Uterus (tissue), 4 donors: ENCODE measurements around the gene PKD2. TPM values are rescaled to one million over a fixed set of nuclear protein-coding genes. Genes with fewer than 3 reads are reported as not detected.
"Not testable (repeated sequence)": the region's sequence is repeated elsewhere in the genome, so short reads cannot be mapped to it uniquely, and the experiment has no call there.

Source experiments
- DNase-seq, 2 donors: peaks; one replicate each; pipeline ENCODE4 v3.0.0-alpha.2; 2019 to 2020
- H3K27ac ChIP-seq, 2 donors: fragments of 200-600 bp; sonication (generic); 1 replicate in 1 of 2; 2 replicates in 1 of 2; pipeline ENCODE4 v1.5.1; 2016 to 2018
- H3K27me3 ChIP-seq, 2 donors: fragments of 200-600 bp; sonication (generic); one replicate each; pipeline ENCODE4 v1.5.1; 2018 to 2019; ENCODE audit warnings: control low read depth in 1 of 2
- H3K36me3 ChIP-seq, 2 donors: fragments of 200-600 bp; sonication (generic); one replicate each; pipeline ENCODE4 v1.5.1; 2019; ENCODE audit warnings: control low read depth in 1 of 2
- H3K4me1 ChIP-seq, 2 donors: fragments of 200-600 bp; sonication (generic); one replicate each; pipeline ENCODE4 v1.5.1; 2018 to 2019; ENCODE audit warnings: control low read depth in 1 of 2
- H3K4me3 ChIP-seq, 2 donors: fragments of 200-600 bp; sonication (generic); 1 replicate in 1 of 2; 2 replicates in 1 of 2; pipeline ENCODE4 v1.5.1; 2018 to 2019; ENCODE audit warnings: mild to moderate bottlenecking in 1 of 2
- H3K9me3 ChIP-seq, 2 donors: fragments of 200-600 bp; sonication (generic); one replicate each; pipeline ENCODE4 v1.5.1; 2019; ENCODE audit warnings: control low read depth in 1 of 2
- CTCF ChIP-seq, 4 experiments: fragments of 200-600 bp in 2 of 4; fragments of 450-650 bp in 2 of 4; sonication (generic) in 2 of 4; IDR thresholded peaks; one replicate each; pipeline ENCODE4 v1.5.1; 2016 to 2019; ENCODE audit warnings: antibody characterized with exemption in 4 of 4, mild to moderate bottlenecking in 2 of 4, moderate library complexity in 1 of 4
- POLR2A ChIP-seq, 2 donors: fragments of 450-650 bp; IDR thresholded peaks; one replicate each; pipeline ENCODE4 v1.6.1; 2016; ENCODE audit warnings: antibody characterized with exemption in 2 of 2, mild to moderate bottlenecking in 1 of 2, moderate library complexity in 1 of 2
- intact Hi-C: fragments of 100-400 bp; cut with DNase I; formaldehyde crosslinking; loops from one replicate; pipeline ENCODE4 v1.15.1; 2023; ENCODE audit warnings: low total_unique reads
- total RNA-seq, 4 donors: library from RNA; depleted of rRNA in 3 of 4; stranded (reverse); fragments of >200 nt in 3 of 4; gene quantifications; one replicate each; pipeline versions ENCODE4 v1.1.0 to v1.2.4, GENCODE V29; 2014 to 2023
- donor health status: DM: yes; HTN: yes; CAD: no.

PKD2 gene
- total RNA-seq, 4 donors from 2014 or later = 129 to 190 (median 134) TPM

GRCh38 chr4:88101165-88101564 lies 93.7 kb downstream of the PKD2 start:
- TF ChIP-seq CTCF (IDR thresholded peaks at IDR 0.05) (no peak), POLR2A (IDR thresholded peaks at IDR 0.05) (no peak)
- Histone ChIP-seq H3K27me3 (no peaks in the 10 kb centered on the region), H3K36me3 (no peaks in the 10 kb centered on the region), H3K27ac (no peak overlapping the region), H3K4me1 (no peaks in the 10 kb centered on the region), H3K4me3 (no peak overlapping the region), H3K9me3 (no peaks in the 10 kb centered on the region)
- no peak for DNase-seq
- intact Hi-C loops = no loop called here

GRCh38 chr4:88102026-88102425 lies 94.6 kb downstream of the PKD2 start:
- no peak for TF ChIP-seq CTCF (IDR thresholded peaks at IDR 0.05)
- TF ChIP-seq POLR2A (IDR thresholded peaks at IDR 0.05) = no peak
- H3K9me3 ChIP-seq = no peaks in the 10 kb centered on the region
- no peaks in the 10 kb centered on the region for H3K4me1 ChIP-seq
- H3K27ac ChIP-seq = no peak overlapping the region
- H3K4me3 ChIP-seq = no peak overlapping the region
- H3K27me3 ChIP-seq = no peaks in the 10 kb centered on the region
- intact Hi-C loops = no loop called here
- no peak for DNase-seq
- H3K36me3 ChIP-seq = no peaks in the 10 kb centered on the region

- DNase-seq = no peak
- TF ChIP-seq POLR2A (IDR thresholded peaks at IDR 0.05) = no peak
- TF ChIP-seq CTCF (IDR thresholded peaks at IDR 0.05) = no peak
These were observed 97.6 kb downstream of the PKD2 start for GRCh38 chr4:88104902-88105610.

GRCh38 chr4:88106205-88106604 lies 98.8 kb downstream of the PKD2 start:
- Histone ChIP-seq H3K4me1 (peaks cover 0 to 5% of the 10 kb centered on the region in 2 donors), H3K27me3 (no peaks in the 10 kb centered on the region), H3K27ac (peak overlapping the region in 1 of 2 donors; percentile 28), H3K4me3 (no peak overlapping the region), H3K36me3 (no peaks in the 10 kb centered on the region), H3K9me3 (no peaks in the 10 kb centered on the region)
- intact Hi-C loops = no loop called here
- TF ChIP-seq POLR2A (IDR thresholded peaks at IDR 0.05) = no peak
- TF ChIP-seq CTCF (IDR thresholded peaks at IDR 0.05) = no peak
- no peak for DNase-seq

More at GRCh38 chr4:88104902-88105610, 97.6 kb downstream of the PKD2 start:
- no peaks in the 10 kb centered on the region for H3K36me3 ChIP-seq
- H3K27me3 ChIP-seq = no peaks in the 10 kb centered on the region
- intact Hi-C loops = no loop called here
- H3K9me3 ChIP-seq = no peaks in the 10 kb centered on the region
- no peak overlapping the region for H3K27ac ChIP-seq
- H3K4me3 ChIP-seq = no peak overlapping the region
- H3K4me1 ChIP-seq = no peaks in the 10 kb centered on the region

- no peaks in the 10 kb centered on the region for H3K9me3 ChIP-seq
- intact Hi-C loops = no loop called here
- H3K4me1 ChIP-seq = peaks cover 0 to 6% of the 10 kb centered on the region in 2 donors
- no peak for DNase-seq
- H3K4me3 ChIP-seq = no peak overlapping the region
- H3K36me3 ChIP-seq = no peaks in the 10 kb centered on the region
- no peaks in the 10 kb centered on the region for H3K27me3 ChIP-seq
- no peak overlapping the region for H3K27ac ChIP-seq
- no peak for TF ChIP-seq CTCF (IDR thresholded peaks at IDR 0.05)
These were observed 100.1 kb downstream of the PKD2 start for GRCh38 chr4:88107406-88108107.

- H3K36me3 ChIP-seq, H3K9me3 ChIP-seq, H3K4me3 ChIP-seq, H3K4me1 ChIP-seq, H3K27me3 ChIP-seq, intact Hi-C loops, H3K27ac ChIP-seq, DNase-seq: not testable (repeated sequence)
These were observed 100.7 kb downstream of the PKD2 start for GRCh38 chr4:88108108-88108465.
